GM19468 (cell line): ENCODE measurements around the gene BPIFB1.

Source experiments
- ATAC-seq: cut with Tn5 transposase; IDR thresholded peaks from one replicate; pipeline ENCODE4 v1.9.1; 2021; ENCODE audit warnings: mild to moderate bottlenecking, moderate library complexity, moderate number of reproducible peaks; ENCODE audit not compliant: unreplicated experiment; ENCODE audit errors: extremely low read depth

The BPIFB1 gene

GRCh38 chr20:33282991-33283555 is at the start of gene BPIFB1:
TSS of gene BPIFB1 (plus strand) at chr20:33283214. CDS start at chr20:33286074, 2,860 bp downstream.
- ATAC-seq = no peak

- no peak for ATAC-seq
Observed at GRCh38 chr20:33234050-33234449, 49.0 kb upstream of the BPIFB1 start.

GRCh38 chr20:33235696-33236095 is 47.3 kb upstream of the BPIFB1 start, which contains the start of gene BPIFA1:
TSS of gene BPIFA1 (plus strand) at chr20:33235996. CDS start at chr20:33237712, 1,716 bp downstream.
- ATAC-seq = no peak

- no peak for ATAC-seq
Observed at GRCh38 chr20:33236351-33236750, 46.7 kb upstream of the BPIFB1 start.

- no peak for ATAC-seq
Observed at GRCh38 chr20:33237989-33238388, 45.0 kb upstream of the BPIFB1 start.

GRCh38 chr20:33239418-33239817 is 43.6 kb upstream of the BPIFB1 start:
- ATAC-seq = no peak

- ATAC-seq = no peak
Observed at GRCh38 chr20:33239979-33240736, 42.9 kb upstream of the BPIFB1 start.

GRCh38 chr20:33240923-33241322 is 42.1 kb upstream of the BPIFB1 start:
- ATAC-seq = no peak

- no peak for ATAC-seq
Observed at GRCh38 chr20:33242319-33243100, 40.5 kb upstream of the BPIFB1 start.

- ATAC-seq = no peak
Observed at GRCh38 chr20:33246077-33246476, 36.9 kb upstream of the BPIFB1 start.

GRCh38 chr20:33249456-33249855 is 33.6 kb upstream of the BPIFB1 start:
- no peak for ATAC-seq

GRCh38 chr20:33250666-33251065 is 32.3 kb upstream of the BPIFB1 start:
- no peak for ATAC-seq

GRCh38 chr20:33251496-33251895 is 31.5 kb upstream of the BPIFB1 start:
- ATAC-seq = no peak

GRCh38 chr20:33252460-33252859 is 30.6 kb upstream of the BPIFB1 start:
- ATAC-seq = no peak

- ATAC-seq = no peak
Observed at GRCh38 chr20:33255005-33255404, 28.0 kb upstream of the BPIFB1 start.

- no peak for ATAC-seq
Observed at GRCh38 chr20:33257237-33257636, 25.8 kb upstream of the BPIFB1 start.

- no peak for ATAC-seq
Observed at GRCh38 chr20:33259371-33259770, 23.6 kb upstream of the BPIFB1 start.

- no peak for ATAC-seq
Observed at GRCh38 chr20:33261465-33261864, 21.5 kb upstream of the BPIFB1 start.

- ATAC-seq = no peak
Observed at GRCh38 chr20:33262658-33263065, 20.4 kb upstream of the BPIFB1 start.

GRCh38 chr20:33263784-33264183 is 19.2 kb upstream of the BPIFB1 start:
- ATAC-seq = no peak

- no peak for ATAC-seq
Observed at GRCh38 chr20:33267701-33268100, 15.3 kb upstream of the BPIFB1 start.
